Astrocyte of the hippocampus (primary cell): ENCODE measurements around the gene SF3B3.
"Not testable (repeated sequence)": the region's sequence is repeated elsewhere in the genome, so short reads cannot be mapped to it uniquely, and the experiment has no call there.

Source experiments
- DNase-seq: peaks from one replicate; pipeline ENCODE4 v3.0.0; 2011; ENCODE audit warnings: low read depth, low spot score

Gene SF3B3

DNA sequence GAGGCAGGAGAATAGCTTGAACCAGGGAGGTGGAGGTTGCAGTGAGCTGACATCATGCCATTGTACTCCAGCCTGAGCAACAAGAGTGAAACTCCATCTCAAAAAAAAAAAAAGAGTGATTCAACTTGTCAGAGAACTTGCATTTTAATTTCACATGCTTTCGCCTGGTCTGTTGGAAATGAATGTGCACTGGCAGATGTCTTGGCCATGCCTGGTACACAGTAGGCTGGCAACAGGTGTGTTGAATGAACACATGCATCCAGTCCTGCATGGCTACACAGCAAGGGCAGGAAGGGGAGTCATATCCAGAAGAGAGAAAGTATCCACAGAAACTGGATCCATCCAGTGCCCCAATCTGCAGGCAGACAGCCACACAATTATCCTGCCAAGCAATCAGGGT is 11.8 kb upstream of the SF3B3 start:
- no peak for DNase-seq

DNA sequence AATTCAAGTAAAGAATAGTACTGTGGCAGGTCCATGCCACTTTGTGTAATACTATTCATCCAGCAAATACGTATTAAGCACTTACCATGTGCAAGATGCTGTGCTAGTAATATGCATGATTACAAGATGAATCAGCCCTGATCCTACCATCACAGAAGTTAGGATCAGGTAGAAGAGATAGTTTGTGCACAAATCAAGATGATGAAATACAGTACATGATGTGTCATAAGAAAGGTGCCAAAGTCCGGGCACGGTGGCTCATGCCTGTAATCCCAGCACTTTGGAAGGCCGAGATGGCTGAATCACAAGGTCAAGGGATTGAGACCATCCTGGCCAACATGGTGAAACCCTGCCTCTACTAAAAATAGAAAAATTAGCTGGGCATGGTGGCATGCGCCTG is 11.2 kb upstream of the SF3B3 start:
- DNase-seq: no peak

DNA sequence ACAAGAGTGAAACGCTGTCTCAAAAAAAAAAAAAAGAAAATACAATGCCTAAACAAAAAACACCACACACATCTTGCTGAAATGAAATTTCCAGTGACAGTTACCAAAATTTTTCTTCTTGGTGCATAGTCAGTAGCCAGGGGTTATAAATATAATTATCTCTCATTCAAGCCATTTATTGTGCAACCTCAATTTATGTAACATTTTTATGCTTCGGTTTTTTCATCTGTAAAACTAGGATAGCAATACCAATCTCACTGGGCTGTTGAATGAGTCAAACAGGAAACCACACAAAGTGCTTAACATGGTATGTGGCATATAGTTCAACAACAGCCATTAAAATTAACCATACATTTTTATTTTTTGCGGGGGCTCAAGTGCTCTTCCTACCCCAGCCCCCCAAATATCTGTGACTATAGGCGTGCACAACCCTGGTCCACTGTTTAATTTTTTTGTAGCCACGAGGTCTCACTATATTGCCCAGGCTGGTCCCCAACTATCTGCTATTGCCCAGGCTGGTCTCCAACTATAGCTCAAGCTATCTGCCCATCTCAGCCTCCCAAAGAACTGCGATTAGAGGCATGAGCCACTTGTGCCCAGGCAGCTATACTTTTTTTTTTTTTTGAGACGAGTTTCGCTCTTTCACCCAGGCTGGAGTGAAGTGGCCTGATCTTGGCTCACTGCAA is 2.9 kb upstream of the SF3B3 start:
- DNase-seq: no peak

DNA sequence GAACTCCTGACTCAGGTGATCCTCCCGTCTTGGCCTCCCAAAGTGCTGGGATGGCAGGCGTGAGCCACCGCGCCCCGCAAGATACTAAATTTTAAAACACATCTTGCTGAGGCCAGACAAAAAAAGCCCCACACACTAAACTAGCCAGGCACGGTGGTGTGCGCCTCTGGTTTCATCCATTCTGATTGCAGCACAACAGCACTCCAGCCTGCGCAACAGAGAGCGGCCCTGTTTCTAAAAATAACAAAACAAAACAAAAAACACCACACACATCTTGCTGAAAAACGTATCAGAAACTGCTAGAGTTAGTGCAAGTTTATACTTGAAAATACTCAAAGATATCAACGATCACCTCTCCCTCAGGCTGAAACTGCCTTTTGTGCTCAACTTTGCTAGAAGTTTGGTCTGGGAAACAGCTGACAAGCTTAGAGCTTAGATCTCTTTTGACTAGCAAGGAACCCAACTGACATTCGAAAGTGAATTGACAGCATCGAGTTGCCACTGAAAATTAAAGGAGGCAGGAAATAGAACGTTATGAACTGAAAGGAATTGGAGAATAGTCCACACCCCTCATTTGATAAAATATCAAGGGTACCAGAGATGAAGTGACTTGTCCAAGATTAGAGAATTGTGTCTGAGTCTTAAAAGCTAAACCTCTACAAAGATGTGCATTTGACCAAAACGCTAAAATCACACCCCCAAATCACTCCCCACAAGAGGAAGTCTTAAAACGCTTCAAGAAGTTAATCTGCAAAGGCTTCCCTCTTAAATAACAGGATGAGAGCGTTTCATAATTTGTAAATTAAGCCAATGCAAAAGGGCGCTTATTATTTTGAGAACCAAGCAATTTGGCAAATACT is 1.2 kb upstream of the SF3B3 start:
- no peak for DNase-seq

DNA sequence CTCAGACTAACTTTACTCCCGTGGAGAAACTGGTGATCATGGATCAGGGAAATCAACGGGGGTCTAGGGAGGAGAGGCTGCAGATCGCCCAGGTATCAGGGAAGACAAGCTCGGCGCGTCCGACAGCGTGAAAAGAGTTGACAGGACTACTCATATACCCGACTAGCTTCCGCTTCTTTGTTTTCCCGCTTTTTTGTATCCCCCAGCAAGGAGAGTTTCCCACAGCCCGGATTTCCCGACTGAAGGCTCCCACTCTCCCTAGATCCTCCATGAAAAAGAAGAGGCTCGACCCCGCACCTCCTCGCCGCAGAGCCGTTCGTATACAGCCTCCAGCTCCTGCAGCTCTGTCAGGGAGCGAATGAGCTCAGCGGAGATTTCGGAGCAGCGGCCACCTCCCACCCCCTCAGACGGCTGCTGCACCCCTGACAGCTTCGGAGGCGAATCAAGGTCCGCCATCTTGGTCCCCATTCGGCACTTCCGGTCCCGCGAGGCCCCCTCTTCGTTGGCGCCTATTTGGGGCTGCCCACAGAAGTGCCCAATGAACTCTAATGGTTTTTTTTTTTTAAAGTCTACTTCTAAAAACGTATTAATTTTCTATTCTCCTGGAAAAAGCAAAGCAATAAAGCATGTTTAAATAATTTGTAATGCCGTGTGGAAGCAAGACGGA is 407 bp upstream of the SF3B3 start, which contains the start of gene COG4:
Gene COG4, minus strand, starts transcription at position 479 of the 667 bp plus-strand sequence. Its CDS starts 11 bp downstream, at position 468.
- DNase-seq: peak; percentile 91

DNA sequence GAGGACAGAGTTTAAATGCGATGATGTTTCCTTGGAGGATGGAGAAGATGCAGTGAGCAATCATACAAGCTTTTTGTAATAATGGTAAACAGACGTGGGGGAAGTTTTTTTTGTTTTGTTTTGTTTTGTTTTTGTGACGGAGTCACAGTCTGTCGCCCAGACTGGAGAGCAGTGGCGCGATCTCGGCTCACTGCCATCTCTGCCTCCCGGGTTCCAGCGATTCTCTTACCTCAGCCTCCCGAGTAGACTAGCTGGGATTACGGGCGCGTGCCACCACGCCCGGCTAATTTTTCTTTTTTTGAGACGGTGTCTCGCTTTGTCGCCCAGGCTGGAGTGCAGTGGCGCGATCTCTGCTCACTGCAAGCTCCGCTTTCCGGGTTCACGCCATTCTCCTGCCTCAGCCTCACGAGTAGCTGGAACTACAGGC is 796 bp downstream of the SF3B3 start:
- peak; percentile 58 for DNase-seq

DNA sequence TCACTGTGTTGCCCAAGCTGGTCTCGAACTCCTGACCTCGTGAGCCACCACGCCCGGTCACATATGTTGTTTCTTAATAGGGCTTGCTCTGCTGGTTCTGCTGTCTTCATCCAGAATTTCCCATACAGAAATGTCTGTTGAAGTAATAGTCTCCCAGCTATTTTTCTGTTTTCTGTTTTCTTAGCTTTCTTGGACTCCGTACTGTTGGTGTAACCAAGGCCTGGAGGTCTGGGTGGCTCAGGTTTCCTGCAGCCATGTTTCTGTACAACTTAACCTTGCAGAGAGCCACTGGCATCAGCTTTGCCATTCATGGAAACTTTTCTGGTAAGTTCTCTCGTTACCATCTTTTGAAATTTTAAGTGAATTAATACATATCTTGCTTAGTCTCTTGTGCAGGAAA is 2.8 kb downstream of the SF3B3 start:
- DNase-seq: no peak

DNA sequence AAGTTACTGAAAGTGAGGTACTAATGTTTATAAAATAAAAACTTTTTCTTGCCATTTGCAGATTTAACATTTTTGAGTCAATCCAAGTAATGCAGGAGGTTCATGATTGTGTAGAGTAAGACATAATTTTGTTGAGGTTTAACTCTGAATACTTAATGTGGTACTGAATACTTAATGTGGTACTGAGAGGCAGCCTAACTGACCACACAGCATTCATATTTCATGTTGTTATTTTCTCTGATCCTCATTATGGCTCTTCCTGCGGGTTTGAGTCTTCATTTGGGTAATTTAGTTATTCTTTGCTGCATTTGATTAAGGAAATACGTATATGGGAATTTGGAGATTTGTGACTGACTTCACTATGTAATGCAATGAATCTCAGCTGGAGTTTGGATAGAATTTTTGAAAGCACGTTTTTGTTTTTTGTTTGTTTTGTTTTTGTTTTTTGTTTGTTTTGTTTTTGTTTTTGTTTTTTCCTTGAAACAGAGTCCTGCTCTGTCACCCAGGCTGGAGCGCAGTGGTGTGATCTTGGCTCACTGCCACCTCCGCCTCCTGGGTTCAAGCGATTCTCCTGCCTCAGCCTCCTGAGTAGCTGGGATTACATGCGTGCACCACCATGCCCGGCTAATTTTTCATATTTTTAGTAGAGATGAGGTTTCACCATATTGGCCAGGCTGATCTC is 3.8 kb downstream of the SF3B3 start:
- DNase-seq: no peak

DNA sequence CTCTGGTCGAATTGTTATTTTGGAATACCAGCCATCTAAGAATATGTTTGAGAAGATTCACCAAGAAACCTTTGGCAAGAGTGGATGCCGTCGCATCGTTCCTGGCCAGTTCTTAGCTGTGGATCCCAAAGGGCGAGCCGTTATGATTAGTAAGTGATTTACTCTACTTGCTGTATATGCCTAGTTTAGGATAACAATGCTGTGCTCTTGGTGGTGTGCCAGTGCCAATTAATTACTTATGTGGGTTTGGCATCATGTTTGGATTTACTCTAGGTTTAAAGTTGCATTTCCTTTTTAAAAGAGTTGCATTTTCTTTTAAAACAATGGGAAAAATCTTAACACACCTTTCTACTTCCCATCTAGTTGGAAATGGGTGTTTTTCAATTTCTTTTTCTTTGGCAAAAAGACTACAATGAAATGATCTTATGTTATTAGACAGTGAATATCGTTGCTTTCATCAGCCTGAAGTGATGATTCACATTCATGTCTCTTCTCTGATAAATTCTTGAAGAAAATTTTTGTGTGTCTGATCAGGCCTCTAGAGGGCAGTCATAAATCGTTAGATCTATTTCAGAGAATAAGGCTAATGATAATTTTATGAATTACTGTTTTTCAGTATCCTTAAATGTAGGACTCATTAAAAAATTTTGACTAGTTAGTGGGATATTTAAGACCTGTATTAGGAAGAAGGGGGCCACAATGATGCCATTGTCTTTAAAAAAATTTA is 5.6 kb downstream of the SF3B3 start:
- peak; percentile 56 for DNase-seq

DNA sequence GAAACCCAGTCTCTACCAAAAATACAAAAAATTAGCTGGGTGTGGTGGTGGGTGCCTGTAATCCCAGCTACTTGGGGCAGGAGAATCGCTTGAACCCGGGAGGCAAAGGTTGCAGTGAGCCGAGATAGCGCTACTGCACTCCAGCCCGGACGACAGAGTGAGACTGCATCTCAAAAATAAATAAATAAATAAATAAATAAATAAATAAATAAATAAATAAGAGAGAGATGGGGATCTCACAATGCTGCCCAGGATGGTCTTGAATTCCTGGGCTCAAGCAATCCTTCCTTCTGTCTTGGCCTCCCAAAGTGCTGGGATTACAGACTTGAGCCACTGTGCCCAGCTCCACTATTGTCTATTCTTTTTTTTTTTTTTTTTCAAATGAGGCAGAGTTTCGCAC is 6.3 kb downstream of the SF3B3 start:
- DNase-seq: not testable (repeated sequence)

DNA sequence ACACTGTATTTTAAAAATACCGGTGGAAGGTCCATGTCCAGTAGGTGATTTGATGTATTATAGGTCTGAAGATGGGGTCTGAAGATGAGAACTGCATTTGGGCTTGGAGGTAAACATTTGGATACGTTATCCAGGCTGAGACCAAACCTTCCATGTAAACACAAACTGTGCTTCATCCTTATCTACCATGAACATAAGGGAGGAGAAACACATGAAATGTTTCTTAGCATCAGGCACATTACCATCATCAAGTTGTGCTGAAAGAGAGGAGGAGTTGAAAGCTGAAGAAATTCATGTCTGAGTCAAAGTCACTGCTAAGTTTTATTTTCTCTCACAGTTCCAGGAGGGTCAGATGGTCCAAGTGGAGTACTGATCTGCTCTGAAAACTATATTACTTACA is 11.4 kb downstream of the SF3B3 start:
- no peak for DNase-seq

DNA sequence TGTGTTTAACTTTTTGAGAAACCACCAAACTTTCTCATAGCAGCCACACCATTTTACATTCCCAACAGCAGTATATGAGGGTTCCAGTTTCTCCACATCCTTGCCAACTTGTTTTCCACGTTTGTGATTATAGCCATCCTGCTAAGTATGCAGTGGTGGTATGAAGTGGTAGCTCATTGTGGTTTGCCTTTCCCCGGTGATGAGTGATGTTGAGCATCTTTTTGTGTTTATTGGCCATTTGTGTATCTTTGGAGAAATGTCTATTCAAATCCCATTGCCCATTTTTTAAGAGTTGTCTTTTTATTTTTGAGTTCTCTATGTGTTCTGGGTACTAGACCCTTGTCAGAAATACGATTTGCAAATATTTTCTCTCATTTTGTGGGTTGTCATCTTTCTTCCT is 17.4 kb downstream of the SF3B3 start:
- DNase-seq: peak; percentile 36

DNA sequence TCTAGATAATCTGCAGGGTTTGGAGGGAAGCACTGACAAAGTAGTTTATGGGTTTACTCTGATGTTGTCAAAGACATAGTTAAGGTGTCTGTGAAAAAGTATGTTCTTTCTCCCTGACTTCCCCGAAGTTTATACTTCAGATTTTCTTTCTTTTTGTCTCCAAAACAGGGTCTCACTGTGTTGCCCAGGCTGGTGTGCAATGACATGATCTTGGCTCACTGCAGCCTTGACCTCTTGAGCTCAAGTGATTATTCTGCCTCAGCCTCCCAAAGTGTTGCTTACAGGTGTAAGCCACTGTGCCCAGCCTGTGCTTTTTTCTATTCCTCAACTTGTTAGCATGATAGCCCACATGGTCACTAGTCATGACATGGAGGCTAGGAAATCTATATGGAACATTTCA is 20.9 kb downstream of the SF3B3 start:
- DNase-seq: no peak

DNA sequence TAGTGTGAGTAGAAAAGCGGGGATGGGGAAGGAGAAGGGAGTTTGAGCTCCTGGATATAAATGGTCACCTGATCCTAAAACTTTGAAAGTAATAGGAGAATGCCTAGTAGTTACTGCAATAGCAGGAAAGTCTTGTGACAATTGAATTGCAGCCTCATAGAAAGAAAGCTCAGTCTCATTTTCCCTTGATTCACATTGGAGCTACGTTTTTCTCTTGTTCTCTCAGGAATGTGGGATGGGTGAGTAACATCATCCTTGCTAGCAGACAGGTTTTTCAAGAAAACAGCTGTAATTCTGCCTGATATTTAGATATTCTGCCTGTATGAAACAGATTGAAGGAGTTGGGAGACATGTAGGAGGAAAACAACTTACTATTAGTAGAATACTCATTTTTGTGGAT is 25.3 kb downstream of the SF3B3 start:
- no peak for DNase-seq

DNA sequence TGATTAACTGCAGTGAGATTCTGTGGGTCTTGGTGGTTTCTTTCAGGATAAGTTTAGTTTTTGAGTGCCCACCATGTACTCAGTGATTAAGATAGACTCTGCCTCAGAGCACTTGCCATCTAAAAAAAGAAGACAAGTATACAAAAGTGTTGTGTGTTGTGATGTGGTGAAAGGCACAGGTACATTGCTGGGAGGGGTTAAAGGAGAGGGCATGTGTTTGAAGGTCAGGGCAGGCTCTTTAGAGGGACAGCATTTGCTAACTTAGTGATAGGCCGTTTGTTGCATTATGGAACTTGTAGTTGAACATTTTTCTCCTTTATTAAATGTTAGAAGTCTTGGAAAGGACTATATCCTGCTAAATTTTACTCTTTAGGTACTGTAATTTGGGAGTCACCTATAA is 26.5 kb downstream of the SF3B3 start:
- DNase-seq: no peak

DNA sequence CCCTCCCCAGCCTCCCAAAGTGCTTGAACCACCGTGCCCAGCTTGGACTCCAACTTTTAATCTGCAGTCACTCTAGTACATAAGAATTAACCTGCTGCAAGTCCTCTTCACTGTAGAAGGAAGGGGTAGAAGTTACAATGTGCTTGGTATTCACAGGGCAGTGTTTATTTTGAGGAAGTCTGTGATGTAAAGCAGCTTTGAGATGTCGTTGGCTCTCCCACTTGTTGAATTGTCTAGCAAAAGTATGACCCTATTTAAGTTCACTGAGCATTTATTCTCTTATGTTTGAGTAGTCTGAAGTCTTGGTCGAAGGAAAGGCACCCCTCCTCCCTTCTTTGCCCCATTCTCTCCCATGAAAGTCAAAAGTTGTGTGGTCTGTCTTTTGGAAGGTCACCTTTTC is 28.2 kb downstream of the SF3B3 start:
- DNase-seq: no peak

DNA sequence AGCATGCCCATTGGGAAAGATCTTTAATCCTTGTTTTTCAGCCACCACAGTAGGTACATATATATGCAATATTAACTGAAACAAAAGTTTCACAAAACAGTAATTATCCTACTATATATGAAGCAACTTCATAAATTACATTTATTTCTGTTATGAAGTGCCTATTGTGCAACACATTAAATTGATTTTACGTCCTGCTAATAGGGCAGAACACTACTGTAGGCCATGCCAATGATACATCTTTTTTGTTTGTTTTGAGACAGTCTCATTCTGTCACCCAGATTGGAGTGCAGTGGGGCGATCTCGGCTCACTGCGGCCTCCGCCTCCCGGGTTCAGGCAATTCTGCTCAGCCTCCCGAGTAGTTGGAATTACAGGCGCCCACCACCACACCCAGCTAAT is 29.1 kb downstream of the SF3B3 start:
- no peak for DNase-seq

DNA sequence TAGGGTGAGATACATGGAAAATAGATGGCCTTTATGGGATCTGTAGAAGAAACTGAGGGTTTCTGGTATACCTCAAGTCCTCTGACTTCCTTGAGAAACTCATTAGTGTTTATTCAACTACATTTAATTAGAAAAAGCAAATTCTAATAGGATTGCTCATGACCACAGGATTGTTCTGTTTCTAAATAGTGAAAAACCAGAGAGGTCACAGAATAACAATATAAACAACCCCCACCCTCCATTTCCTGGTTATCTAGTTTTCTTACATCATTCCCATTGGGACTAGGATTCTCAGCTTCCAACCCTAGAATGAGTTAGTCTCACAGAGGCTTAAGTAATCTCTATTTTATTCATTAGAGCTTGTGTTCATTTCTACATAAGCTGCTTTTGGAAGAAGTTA is 30.0 kb downstream of the SF3B3 start:
- peak; percentile 74 for DNase-seq

DNA sequence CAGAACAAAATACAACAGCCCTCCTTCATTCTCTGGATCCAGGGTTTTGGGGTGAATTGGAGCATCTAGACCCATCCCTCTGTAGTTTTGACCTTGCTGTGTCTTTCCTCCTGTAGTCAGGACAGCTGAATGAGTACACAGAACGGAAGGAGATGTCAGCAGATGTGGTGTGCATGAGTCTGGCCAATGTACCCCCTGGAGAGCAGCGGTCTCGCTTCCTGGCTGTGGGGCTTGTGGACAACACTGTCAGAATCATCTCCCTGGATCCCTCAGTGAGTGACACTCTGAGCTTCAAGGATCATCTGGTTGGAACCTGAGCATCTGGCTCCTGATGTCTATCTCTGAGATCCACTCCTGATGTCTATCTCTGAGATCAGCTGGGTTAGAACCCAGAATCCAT is 32.4 kb downstream of the SF3B3 start:
- DNase-seq: no peak

DNA sequence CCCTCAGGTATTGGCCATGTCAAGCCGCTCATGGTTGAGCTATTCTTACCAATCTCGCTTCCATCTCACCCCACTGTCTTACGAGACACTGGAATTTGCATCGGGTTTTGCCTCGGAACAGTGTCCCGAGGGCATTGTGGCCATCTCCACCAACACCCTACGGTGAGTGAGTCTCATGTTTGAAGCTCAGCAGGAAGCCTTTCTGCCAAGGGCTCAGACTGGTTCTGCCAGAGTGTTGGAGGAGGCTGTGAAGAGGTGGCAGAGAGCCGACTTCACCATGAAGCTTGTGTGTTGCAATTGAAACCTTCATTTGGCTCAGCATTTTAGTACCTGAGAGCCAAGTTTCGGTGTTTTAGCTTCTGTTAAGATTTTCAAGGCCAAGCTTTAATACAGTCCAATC is 38.0 kb downstream of the SF3B3 start:
- DNase-seq: no peak

DNA sequence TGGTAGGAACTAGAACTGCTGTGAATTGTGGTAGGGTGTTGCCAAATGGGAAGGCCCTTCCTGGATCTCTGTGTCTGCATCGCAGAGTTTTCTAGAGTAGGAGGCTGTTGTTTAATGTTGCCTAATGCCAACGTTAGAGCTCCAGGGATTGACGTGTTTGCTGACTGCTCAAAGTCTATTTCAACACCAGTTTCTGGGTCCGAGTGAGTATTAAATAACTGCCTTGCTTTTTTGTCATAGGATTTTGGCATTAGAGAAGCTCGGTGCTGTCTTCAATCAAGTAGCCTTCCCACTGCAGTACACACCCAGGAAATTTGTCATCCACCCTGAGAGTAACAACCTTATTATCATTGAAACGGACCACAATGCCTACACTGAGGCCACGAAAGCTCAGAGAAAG is 40.0 kb downstream of the SF3B3 start:
- DNase-seq: no peak
